Measurements from ENCODE around the gene SORBS2.

GRCh38 chr4:185797018-185797417, 15.0 kb downstream of the SORBS2 start:
- no peak for TF ChIP-seq CTCF (IDR thresholded peaks at IDR 0.05)
- TF ChIP-seq POLR2A (IDR thresholded peaks at IDR 0.05): no peak
